NCI-H1092 treated with DMSO at 0.1 percent for 48 hours (cell line): Measurements from ENCODE around the gene CGB7.
A peak's percentile ranks its signal among the peaks of the same experiment; 100 is the strongest.

Source experiments
- DNase-seq: peaks from one replicate; lab custom pipeline; 2025; lab: John Stamatoyannopoulos, UW

The CGB7 gene

GRCh38 chr19:49057636-49058234, at the start of gene CGB7:
Gene CGB7 (minus strand): TSS chr19:49057749. CDS start chr19:49055375, 2,374 bp downstream.
- no peak for DNase-seq

- DNase-seq, result no peak
Observed at GRCh38 chr19:49106648-49107135, 49.1 kb upstream of the CGB7 start.

GRCh38 chr19:49104229-49104864, 46.8 kb upstream of the CGB7 start:
- no peak for DNase-seq

GRCh38 chr19:49103331-49104085, 46.0 kb upstream of the CGB7 start:
- DNase-seq, result no peak

DNA sequence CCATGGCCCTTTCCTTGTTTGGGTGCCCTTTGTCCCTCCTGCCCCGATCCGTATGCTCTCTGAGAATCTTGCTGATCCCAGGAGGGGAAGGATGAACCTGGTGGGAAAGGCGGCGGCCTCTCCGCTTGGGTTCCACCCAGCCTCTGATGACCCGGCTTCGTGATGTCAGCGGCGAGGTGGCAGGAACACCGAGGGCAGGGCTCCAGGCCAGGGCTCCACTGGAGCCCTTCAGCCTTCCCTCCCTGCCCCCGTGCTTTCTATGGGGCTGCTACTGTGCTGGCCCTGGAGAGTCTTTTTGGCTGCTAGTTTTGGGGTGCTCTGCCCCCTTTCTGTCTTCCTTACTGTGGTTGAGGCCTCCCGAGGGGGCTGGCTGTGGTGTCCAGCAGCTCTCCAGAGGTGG, 44.8 kb upstream of the CGB7 start:
- DNase-seq, result no peak

DNA sequence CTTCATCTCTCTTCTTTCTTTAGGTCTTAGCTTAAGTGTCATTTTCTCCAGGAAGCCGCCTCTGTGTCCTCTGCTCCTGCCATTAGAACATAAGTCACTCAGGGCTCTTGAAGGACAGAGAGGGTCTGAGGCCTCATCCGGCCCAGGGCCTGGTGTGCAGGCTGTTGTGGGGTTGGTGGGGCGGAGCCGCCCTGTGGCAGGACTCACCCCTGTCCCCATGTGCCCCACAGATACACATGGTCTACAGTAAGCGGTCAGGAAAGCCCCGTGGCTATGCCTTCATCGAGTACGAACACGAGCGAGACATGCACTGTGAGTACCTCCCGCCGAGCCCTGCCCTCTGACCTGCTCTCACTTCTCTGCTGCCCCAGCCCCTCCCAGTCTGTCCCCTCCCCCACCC, 43.6 kb upstream of the CGB7 start:
- no peak for DNase-seq

DNA sequence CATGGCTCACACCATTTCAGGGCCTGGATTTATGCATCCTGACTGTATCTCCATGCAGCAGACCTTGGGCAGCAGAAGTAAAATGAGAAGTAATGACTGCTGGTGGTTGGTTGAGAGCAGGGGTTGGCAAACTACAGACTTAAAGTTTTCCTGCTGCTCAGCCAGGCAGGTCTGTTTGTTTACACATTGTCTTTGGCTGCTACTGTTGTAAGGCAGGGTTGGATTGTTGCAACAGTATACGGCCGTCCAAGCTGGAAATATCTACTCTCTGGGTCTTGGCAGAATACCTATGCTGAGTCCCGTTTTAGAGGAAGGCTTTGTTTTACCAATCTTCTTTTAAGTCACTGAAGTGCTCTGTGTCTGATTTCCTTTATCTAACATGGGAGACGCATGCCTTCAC, 41.2 kb upstream of the CGB7 start:
- DNase-seq, result no peak

- peak; percentile 61 for DNase-seq
Observed at GRCh38 chr19:49097453-49098288, 40.1 kb upstream of the CGB7 start.

DNA sequence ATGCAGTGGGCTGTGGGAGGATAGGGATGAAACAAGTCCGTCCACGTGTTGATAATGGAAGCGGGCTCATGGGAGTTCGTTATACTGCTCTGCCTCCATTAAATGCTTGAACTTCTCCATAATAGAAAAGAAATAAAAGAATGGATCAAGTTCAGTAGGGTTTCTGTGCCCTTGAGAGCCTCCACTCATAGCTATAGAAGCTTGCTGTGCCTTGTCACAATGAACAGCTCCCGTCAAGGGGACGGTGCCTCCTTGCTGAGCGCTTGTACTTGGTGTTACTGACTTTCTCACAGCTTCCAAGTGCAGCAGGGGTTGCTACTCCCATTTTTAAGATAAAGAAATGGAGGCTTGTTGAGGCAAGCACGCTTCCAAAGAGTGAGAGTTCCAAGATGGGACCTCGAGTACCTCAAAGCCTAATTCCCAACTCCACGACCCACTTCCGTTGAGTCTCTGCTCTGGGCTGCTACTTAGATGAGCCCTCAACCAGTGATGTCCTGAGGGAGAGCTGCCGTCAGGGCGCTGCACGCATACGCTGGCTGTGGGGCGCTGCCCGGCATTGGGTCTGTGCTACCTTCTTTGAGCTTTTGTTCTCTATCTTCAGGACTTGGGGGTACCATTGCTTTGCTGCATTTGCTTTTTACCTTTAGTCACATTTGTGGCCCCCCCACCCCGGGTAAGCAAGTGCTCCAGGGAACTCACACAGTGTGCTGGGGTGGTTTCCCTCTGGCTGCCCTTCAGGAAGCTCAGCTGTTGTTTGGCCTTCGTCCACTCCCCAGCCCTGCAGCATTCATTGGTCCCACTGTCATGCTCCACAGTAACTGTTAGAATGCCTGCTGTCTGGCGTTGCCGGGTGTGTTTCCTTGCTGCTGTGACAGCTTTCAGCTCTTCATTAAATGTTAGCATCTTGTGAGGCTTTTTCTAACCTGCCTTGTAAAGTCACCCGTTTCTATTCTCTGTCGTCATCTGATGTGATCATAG, 37.2 kb upstream of the CGB7 start:
- no peak for DNase-seq

DNA sequence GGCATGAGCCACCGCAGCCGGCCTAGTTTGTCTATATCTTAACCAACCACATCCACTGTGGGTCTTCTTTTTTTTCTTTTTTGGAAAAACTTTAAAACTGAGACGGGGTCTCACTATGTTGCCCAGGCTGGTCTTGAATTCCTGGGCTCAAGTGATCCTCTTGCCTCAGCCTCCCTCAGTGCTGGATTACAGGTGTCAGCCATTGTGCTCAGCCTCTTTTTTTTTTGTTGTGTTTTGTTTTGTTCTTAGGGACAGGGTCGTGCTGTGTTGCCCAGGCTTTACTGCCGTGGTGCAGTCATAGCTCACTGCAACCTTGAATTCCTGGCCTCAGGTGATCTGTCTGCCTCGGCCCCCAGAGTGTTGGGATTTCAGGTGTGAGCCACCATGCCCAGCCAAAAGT, 35.1 kb upstream of the CGB7 start:
- DNase-seq, result no peak

- DNase-seq, result no peak
Observed at GRCh38 chr19:49091391-49092038, 34.0 kb upstream of the CGB7 start.

- no peak for DNase-seq
Observed at GRCh38 chr19:49086296-49086695, 28.7 kb upstream of the CGB7 start.

GRCh38 chr19:49085868-49086232, 28.3 kb upstream of the CGB7 start:
- DNase-seq, result peak; percentile 24

DNA sequence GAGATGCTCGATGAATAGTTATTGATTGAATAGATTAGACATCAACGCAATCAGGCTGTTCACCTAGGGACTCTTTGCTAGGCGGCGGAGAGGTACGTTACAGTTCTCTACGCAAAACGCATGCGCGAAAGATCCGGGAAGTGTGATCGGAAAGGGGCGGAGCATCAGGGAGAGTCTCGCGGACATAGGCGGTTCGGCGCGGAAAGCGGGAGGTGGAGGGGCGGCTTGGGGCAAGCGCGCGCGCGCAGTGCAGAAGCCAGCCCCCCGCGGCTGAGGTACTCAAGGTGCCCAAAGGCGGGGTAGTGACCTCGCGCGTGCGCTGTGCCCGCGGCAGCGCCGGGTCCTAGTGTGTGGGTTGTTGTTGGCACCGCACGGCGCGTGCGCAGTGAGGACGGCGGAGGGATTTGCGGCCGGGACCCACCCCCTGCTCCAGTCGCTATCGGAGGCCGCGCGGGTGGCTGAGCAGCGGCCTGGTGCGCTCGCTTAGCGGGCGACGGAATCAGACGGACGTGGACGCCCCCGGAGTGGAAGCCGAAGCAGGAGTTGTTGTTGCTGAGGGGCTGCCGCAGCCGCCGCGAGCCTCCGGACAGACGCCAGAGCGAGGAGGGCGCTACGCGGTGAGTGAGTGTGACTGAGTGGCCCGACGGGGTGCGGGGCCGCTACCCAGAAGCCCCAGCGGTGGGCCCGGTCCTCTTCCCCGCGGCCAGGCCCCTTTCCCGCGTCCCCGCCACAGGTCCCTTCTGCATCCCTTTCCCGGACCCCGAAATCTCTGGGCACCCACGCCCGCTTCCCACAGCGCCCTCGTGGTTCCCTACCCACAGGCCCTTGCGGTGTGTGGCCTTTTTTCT, 27.7 kb upstream of the CGB7 start, which contains the start of gene SNRNP70:
TSS of gene SNRNP70 (plus strand) at position 432 of the 848 bp plus-strand sequence. CDS start 964 bp downstream, outside the sequence.
- peak; percentile 97 for DNase-seq

- DNase-seq, result no peak
Observed at GRCh38 chr19:49084206-49085019, 26.9 kb upstream of the CGB7 start.

DNA sequence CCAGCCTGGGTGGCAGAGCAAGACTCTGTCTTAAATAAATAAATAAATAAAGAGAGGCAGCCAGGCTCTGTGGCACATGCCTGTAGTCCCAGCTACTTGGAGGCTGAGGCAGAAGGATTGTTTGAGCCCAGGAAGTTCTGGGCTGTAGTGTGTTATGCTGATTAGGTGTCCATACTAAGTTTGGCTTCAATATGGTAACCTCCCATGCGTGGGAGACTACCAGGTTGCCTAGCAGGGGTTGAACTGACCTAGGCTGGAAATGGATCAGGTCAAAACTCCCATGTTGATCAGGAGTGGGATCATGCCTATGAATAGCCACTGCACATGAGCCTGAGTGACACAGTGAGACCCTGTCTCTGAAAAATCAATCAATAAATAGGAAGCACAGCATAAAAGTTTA, 23.7 kb upstream of the CGB7 start:
- DNase-seq, result no peak

DNA sequence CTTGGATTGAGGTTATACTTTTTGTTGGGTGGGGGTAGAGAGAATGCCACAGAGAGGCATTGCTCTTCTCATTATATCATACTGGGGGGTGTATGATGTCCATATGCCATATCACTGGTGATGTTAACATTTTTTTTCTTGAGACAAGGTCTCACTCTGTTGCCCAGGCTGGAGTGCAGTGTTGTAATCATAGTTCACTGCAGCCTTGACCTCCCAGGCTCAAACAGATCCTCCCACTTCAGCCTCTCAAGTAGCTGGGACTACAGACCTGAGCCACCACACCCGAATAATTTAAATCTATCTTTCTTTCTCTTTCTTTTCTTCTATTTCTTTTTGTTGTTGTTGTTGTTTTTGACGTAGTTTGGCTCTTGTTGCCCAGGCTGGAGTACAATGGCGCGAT, 22.8 kb upstream of the CGB7 start:
- no peak for DNase-seq

- peak; percentile 30 for DNase-seq
Observed at GRCh38 chr19:49074869-49075268, 17.3 kb upstream of the CGB7 start.
